Measurements from ENCODE around the gene STIL.
"Not testable (repeated sequence)": the region's sequence is repeated elsewhere in the genome, so short reads cannot be mapped to it uniquely, and the experiment has no call there.

The STIL gene

DNA sequence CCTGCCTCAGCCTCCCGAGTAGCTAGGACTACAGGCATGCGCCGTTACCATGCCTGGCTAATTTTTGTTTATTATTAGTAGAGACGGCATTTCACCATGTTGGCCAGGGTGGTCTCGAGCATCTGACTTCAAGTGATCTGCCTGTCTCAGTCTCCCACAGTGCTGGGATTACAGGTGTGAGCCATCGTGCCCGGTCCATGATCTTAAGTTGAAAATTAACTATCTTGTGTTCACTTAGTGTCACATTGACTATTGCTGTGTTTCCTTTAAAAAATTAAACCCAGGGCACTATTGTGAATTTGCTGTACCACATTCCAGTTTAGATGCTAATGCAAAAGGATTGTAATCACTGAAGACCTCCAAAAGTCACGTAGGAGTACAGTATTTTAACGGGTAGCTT is 33.8 kb upstream of the STIL start:
- no peak for DNase-seq (ENCODE audit: low spot score)
- no peak overlapping the region for H3K4me3 ChIP-seq (ENCODE audit: severe bottlenecking)
- TF ChIP-seq, protein P1, sequence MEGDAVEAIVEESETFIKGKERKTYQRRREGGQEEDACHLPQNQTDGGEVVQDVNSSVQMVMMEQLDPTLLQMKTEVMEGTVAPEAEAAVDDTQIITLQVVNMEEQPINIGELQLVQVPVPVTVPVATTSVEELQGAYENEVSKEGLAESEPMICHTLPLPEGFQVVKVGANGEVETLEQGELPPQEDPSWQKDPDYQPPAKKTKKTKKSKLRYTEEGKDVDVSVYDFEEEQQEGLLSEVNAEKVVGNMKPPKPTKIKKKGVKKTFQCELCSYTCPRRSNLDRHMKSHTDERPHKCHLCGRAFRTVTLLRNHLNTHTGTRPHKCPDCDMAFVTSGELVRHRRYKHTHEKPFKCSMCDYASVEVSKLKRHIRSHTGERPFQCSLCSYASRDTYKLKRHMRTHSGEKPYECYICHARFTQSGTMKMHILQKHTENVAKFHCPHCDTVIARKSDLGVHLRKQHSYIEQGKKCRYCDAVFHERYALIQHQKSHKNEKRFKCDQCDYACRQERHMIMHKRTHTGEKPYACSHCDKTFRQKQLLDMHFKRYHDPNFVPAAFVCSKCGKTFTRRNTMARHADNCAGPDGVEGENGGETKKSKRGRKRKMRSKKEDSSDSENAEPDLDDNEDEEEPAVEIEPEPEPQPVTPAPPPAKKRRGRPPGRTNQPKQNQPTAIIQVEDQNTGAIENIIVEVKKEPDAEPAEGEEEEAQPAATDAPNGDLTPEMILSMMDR (IDR thresholded peaks at IDR 0.05; ENCODE audit: poor library complexity, severe bottlenecking): no peak
- H3K27me3 ChIP-seq (ENCODE audit: insufficient read depth, poor library complexity, severe bottlenecking): no peaks in the 10 kb centered on the region
- no peaks in the 10 kb centered on the region for H3K4me1 ChIP-seq (ENCODE audit: insufficient read depth, poor library complexity, severe bottlenecking)
- no peaks in the 10 kb centered on the region for H3K9me3 ChIP-seq (ENCODE audit: severe bottlenecking)
- peaks cover 9% of the 10 kb centered on the region for H3K36me3 ChIP-seq (ENCODE audit: low read depth)
- ATAC-seq (ENCODE audit: low read depth): no peak
- no peak overlapping the region for H3K27ac ChIP-seq (ENCODE audit: poor library complexity, severe bottlenecking)

DNA sequence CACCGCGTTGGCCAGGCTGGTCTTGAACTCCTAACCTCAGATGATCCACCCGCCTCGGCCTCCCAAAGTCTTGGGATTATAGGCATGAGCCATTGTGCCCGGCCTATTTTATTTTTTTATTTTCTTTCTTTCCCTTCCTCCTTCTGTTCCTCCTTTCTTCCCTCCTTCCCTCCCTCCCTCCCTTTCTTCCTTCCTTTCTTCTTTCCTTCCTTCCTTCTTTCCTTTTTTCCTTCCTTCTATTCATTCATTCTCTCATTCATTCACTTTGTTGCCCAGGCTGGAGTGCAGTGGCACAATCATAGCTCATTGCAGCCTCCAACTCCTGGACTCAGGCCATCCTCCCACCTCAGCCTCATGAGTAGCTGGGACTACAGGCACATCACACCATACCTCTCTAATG is 33.0 kb upstream of the STIL start:
- H3K36me3 ChIP-seq (ENCODE audit: low read depth); H3K9me3 ChIP-seq (ENCODE audit: severe bottlenecking); H3K4me3 ChIP-seq (ENCODE audit: severe bottlenecking); H3K27me3 ChIP-seq (ENCODE audit: insufficient read depth, poor library complexity, severe bottlenecking); ATAC-seq (ENCODE audit: low read depth); DNase-seq (ENCODE audit: low spot score); H3K27ac ChIP-seq (ENCODE audit: poor library complexity, severe bottlenecking); H3K4me1 ChIP-seq (ENCODE audit: insufficient read depth, poor library complexity, severe bottlenecking): not testable (repeated sequence)

DNA sequence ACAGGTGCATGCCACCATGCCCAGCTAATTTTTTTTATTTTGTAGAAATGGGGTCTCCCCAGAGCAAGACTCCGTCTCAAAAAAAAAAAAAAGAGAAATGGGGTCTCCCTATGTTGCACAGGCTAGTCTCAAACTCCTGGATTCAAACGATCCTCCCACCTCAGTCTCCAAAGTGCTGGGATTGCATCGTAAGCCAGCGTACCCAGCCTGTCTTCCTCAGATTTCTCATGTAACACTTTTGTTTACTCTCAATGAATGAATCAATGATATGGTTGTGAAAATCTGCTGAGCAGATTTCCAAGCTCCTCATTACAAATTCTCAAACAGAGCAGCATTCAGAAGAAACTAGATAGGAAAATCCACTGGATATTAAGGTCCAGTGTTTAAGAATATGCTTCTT is 26.3 kb upstream of the STIL start:
- DNase-seq (ENCODE audit: low spot score) (no peak), ATAC-seq (ENCODE audit: low read depth) (no peak)
- TF ChIP-seq, protein P1 (IDR thresholded peaks at IDR 0.05; ENCODE audit: poor library complexity, severe bottlenecking): no peak
- no peaks in the 10 kb centered on the region for H3K4me1 ChIP-seq (ENCODE audit: insufficient read depth, poor library complexity, severe bottlenecking)
- no peak overlapping the region for H3K4me3 ChIP-seq (ENCODE audit: severe bottlenecking)
- no peaks in the 10 kb centered on the region for H3K9me3 ChIP-seq (ENCODE audit: severe bottlenecking)
- no peaks in the 10 kb centered on the region for H3K36me3 ChIP-seq (ENCODE audit: low read depth)
- no peaks in the 10 kb centered on the region for H3K27me3 ChIP-seq (ENCODE audit: insufficient read depth, poor library complexity, severe bottlenecking)
- no peak overlapping the region for H3K27ac ChIP-seq (ENCODE audit: poor library complexity, severe bottlenecking)

DNA sequence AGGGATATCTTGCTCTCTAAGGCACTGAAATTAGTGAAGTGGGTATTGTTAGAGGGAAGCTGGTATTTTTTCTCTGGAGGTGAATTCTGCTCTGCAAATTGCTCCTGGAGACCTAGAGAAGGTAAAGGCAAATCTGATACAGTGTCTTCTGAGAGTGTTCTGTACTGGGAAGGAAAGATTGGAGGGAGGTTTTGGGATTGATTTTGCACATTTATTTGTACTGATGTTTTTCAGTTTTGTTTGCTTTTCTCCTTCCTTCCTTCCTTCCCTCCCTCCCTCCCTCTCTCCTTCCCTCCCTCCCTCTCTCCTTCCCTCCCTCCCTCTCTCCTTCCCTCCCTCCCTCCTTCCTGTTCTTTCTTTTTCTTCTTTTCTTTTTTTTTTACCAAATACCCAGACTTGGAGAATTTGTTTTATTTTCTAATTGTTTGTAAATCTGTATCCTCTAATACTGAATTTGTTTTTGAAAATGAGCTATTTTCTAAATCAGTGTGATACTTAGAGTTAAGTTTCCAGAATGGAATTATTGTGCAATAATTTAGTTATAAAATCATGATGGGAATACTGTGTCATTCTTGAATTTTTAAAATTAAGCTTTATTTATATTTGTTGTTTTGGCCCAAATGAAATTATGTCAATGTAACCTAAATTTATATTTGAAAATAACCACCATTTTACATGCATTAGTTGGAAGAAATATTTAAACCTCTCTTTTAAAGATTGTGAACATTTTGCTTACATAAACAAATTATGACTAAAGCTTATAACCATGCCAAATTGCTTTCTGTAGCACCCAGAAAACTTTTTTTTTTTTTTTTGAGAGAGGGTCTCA is 24.5 kb upstream of the STIL start:
- Histone ChIP-seq H3K9me3 (ENCODE audit: severe bottlenecking) (no peaks in the 10 kb centered on the region), H3K27ac (ENCODE audit: poor library complexity, severe bottlenecking) (no peak overlapping the region), H3K27me3 (ENCODE audit: insufficient read depth, poor library complexity, severe bottlenecking) (no peaks in the 10 kb centered on the region), H3K36me3 (ENCODE audit: low read depth) (no peaks in the 10 kb centered on the region), H3K4me1 (ENCODE audit: insufficient read depth, poor library complexity, severe bottlenecking) (no peaks in the 10 kb centered on the region), H3K4me3 (ENCODE audit: severe bottlenecking) (no peak overlapping the region)
- TF ChIP-seq, protein P1 (IDR thresholded peaks at IDR 0.05; ENCODE audit: poor library complexity, severe bottlenecking): no peak
- DNase-seq (ENCODE audit: low spot score) (no peak), ATAC-seq (ENCODE audit: low read depth) (no peak)

DNA sequence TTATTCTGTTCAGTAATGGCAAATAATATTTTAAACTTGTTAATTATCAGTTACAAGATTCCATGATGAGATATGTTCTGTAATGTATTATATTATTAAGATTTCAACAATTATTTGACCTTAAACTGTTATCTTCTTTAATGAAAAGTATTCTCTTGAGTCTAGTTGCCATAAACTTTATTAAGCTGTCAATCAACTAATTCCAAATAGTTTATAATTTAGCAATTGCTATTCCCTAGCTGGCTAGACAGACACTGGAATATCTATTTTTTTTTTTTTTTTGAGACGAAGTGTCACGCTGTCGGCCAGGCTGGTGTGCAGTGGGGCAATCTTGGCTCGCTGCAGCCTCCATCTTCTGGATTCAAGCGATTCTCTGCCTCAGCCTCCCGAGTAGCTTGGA is 23.4 kb upstream of the STIL start:
- Histone ChIP-seq H3K27me3 (ENCODE audit: insufficient read depth, poor library complexity, severe bottlenecking) (no peaks in the 10 kb centered on the region), H3K4me3 (ENCODE audit: severe bottlenecking) (no peak overlapping the region), H3K27ac (ENCODE audit: poor library complexity, severe bottlenecking) (no peak overlapping the region), H3K36me3 (ENCODE audit: low read depth) (no peaks in the 10 kb centered on the region), H3K4me1 (ENCODE audit: insufficient read depth, poor library complexity, severe bottlenecking) (peaks cover 4% of the 10 kb centered on the region), H3K9me3 (ENCODE audit: severe bottlenecking) (no peaks in the 10 kb centered on the region)
- ATAC-seq (ENCODE audit: low read depth) (no peak), DNase-seq (ENCODE audit: low spot score) (no peak)
- TF ChIP-seq, protein P1 (IDR thresholded peaks at IDR 0.05; ENCODE audit: poor library complexity, severe bottlenecking): no peak
